ENCODE data around the gene ATG101. TPM values are rescaled to one million over a fixed set of nuclear protein-coding genes. Genes with fewer than 3 reads are reported as not detected.

The ATG101 gene
- total RNA-seq, 1 donor from 2014 or later: 70.2 TPM

GRCh38 chr12:52041695-52042123, 28.1 kb upstream of the ATG101 start:
- no peak for DNase-seq (ENCODE audit: low read depth, low spot score)

- DNase-seq (ENCODE audit: low read depth, low spot score): no peak
Observed at GRCh38 chr12:52042706-52043385, 26.9 kb upstream of the ATG101 start.

- no peak for DNase-seq (ENCODE audit: low read depth, low spot score)
Observed at GRCh38 chr12:52043386-52044212, 26.2 kb upstream of the ATG101 start.

DNA sequence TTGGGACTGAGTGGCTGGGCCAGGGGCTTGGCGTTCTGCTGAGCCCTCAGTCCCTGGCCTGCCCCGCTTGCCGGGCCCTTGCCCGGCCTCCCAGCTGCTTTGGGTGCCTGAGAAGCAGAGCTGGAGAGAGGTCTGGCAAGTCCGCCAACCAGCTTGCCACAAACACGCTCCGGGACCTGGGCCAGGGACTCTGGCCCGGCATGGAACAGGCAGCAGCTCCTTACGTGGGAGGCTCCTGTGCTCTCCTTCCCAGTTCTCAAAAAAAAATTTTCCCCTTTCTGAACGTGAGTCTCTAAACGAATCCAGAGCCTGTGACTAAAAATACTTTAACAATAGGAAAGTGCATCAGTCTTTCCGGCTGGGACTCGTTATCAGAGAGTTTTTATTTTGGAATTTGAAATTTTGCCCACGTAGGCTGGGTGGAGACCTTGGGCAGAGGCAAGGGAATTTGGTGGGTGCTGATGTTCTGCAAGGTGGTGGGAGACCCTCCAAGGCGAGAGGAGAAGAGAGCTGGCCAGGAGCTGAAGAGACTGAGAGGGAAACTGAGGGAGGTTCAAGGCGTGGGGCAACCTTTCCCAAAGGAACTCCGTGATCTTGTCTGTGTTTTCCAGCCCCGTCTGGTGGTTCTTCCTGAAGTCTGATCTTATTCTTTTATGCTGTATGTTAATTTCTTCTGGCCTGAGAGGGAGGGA, 25.3 kb upstream of the ATG101 start:
- peak; percentile 53 for DNase-seq (ENCODE audit: low read depth, low spot score)

DNA sequence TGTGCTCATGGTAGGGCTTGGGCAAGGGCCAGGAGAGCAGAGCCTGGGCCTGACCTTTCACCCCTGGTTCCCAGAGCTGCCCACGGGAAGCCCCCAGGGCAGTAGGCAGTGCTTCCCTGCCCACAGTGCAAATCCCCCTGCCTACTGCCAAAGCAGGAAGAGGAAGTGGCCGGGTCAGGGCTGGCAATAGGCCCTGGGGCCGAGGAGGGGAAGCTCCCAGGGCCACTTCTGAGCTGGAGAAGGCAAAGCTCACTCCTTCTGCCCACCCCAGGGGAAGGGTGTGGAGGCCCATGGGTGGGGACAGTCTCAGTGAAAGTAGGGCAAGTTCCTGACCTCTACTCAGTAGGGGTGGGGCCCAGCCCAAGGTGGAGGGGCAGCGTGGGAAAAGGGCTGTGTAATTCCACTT, 24.0 kb upstream of the ATG101 start:
- DNase-seq (ENCODE audit: low read depth, low spot score): no peak

DNA sequence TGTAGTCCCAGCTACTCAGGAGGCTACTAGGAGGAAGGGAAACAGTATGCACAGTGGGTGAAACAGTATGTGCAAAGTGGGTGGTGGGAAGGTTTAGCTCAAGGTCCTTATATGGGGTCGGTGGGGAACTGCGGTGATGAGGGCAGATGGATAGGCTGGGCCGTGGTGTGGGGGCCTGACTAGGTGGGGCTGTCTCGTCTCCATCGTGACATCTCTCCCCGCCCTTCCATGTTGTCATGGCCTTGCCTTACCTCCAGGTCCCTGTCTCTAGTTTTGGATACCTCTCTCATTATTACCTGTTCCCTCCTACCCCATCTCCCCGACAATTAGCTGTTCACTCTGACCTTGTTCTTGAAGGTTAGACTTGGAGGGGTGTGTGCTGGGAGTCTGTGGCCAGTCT, 22.9 kb upstream of the ATG101 start:
- no peak for DNase-seq (ENCODE audit: low read depth, low spot score)

DNA sequence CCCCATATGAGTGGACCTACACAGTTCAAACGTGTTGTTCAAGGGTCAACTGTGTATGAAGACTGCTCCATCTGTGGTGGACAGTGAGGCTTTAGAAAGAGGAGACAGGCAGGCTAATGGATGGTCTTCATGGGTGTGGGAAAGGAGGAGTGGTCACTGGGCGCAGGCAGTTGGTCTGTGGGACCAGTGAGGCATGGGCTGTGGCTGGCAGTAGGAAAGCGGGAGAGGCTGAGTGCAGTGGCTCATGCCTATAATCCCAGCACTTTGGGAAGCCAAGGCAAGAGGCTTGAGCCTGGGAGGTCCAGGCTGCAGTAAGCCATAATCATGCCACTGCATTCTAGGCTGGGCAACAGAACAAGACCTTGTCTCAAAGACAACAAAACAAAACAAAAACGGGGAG, 20.5 kb upstream of the ATG101 start:
- no peak for DNase-seq (ENCODE audit: low read depth, low spot score)

- DNase-seq (ENCODE audit: low read depth, low spot score): no peak
Observed at GRCh38 chr12:52049688-52050087, 20.1 kb upstream of the ATG101 start.

DNA sequence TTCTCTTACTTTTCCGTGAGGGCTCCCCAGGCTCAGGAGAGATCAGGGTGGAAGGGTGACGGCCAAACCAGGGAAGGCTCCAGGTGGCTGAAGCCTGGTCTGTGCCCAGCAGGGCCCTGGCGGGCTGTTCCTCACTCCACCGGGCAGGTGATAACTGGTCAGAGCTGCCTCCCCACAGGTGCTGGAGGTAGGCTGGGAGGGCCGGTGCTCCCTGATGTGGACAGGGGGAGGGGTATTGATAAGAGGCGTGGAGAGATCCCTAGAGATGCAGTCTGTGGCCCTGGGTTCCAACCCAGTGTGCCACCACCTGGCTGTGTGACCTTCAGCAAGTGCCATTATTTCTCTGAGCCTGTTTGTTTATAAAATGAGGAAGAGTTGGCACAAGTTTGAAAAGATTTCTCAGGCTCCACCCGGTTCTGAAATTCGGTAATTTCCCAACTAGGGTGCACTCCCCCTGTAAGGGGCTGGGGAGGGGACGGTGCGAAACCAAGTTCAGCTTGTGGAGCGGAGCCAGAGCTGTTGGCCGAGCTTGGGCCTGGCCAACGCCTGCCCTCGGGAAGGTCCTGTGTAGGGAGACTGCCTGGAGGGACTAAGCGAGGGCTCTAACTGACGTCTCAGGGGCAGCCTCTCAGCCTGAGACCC, 19.5 kb upstream of the ATG101 start:
- DNase-seq (ENCODE audit: low read depth, low spot score): no peak

GRCh38 chr12:52050758-52051541, 18.8 kb upstream of the ATG101 start, which contains the start of gene NR4A1:
Gene NR4A1 (plus strand): TSS chr12:52051442. CDS start chr12:52054329, 2,887 bp downstream.
- DNase-seq (ENCODE audit: low read depth, low spot score): peak; percentile 78

DNA sequence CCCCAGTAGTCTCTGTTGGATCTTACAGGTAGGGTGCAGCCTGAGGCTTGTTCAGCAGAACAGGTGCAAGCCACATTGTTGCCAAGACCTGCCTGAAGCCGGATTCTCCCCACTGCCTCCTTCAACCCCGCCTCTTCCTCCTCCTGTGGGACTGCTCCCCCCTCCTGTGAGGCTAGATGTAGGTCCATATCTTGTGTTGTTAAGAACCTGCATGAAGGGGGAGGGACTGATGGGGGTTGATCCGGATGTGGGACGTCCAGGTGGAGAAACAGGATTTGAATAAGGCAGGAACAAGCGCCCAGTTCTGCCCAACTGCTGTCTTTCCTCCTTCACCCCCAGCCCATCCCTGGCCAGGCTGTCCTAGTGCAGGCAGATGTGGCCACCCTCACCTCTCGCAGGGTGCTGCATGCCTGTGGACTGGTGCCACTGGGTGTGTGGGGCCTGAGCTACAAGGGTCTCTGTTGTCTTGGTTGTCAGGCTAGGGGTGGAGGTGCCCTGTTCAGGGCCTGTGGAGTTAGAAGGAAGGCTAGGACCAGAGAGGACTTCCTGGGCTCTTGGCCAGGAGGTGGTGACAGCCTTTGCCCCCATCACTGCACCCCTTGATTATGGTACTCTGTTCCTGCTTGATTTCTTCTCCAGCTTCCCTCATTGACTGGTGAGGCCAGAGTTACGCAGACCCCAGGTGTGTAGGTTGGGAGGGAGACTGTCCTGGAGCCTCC, 17.2 kb upstream of the ATG101 start:
- DNase-seq (ENCODE audit: low read depth, low spot score): no peak

DNA sequence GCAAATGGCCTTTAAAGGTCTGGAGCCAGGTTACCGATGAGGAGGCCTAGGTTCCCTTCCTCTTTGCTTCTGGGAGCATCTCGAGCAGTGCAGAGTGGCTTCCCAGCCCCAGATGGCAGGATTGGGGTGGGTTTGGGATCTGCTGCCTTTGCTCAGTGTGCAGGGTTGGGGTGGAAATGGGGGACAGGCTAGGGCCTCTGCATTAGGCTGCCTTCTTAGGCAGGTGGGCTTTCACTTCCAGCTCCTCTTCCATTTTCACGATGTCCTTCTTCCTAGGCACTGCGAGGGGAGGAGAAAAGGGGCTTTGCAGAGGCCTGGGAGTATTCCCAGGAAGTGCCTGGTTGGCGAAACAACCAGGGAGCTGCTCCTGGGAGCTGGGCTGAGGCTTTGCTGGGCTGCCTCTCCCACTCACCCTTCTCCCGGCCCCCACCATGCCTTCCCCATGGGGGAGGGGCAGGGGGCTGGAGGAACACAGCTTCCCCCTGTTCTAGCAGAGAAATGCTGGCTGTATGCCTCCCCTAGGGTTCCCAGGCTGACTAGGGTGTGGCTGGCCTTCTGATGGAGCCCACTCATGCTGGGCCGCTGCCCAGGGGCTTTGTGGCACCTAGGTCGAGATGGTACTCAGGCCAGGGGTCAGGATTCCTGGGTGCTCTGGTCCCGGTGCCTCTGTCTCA, 16.1 kb upstream of the ATG101 start:
- DNase-seq (ENCODE audit: low read depth, low spot score): no peak

GRCh38 chr12:52054231-52054832, 15.4 kb upstream of the ATG101 start:
- no peak for DNase-seq (ENCODE audit: low read depth, low spot score)

DNA sequence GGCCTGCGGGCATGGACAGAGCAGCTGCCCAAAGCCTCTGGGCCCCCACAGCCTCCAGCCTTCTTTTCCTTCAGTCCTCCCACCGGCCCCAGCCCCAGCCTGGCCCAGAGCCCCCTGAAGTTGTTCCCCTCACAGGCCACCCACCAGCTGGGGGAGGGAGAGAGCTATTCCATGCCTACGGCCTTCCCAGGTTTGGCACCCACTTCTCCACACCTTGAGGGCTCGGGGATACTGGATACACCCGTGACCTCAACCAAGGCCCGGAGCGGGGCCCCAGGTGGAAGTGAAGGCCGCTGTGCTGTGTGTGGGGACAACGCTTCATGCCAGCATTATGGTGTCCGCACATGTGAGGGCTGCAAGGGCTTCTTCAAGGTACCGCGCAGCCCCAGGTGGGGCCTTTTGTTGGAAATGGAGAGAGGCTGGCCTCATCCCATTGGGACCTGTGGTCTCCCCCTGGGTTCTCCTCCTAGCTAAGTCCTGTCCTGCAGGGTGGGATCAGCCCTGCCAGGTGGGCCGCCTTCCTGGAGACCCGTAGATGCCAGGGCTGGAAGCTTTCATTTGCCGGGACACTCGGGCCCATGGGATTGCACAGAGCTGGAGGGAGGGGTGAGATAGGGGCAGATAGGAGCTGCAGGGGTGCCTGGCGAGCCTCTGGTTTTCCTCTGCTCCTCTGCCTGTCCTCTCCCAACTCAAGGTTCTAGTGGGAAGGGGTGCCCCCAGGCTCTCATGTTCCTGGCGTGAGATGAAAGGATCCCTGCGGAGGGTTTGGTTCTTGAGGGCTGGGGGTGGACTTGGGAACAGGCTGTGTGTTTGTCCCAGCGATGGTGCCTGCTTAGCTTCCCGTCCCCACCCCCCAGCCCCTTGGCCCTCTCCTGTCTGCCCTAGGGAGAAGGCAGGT, 14.7 kb upstream of the ATG101 start:
- no peak for DNase-seq (ENCODE audit: low read depth, low spot score)

GRCh38 chr12:52055731-52056711, 13.8 kb upstream of the ATG101 start:
- no peak for DNase-seq (ENCODE audit: low read depth, low spot score)

- DNase-seq (ENCODE audit: low read depth, low spot score): no peak
Observed at GRCh38 chr12:52056801-52057637, 12.8 kb upstream of the ATG101 start.

All from pulmonary artery endothelial cell (primary cell).